Measurements from ENCODE around the gene ELAVL1. TPM values are rescaled to one million over a fixed set of nuclear protein-coding genes. Genes with fewer than 3 reads are reported as not detected.

Gene ELAVL1
- total RNA-seq, 1 donor from 2014 or later, result 83.5 TPM

DNA sequence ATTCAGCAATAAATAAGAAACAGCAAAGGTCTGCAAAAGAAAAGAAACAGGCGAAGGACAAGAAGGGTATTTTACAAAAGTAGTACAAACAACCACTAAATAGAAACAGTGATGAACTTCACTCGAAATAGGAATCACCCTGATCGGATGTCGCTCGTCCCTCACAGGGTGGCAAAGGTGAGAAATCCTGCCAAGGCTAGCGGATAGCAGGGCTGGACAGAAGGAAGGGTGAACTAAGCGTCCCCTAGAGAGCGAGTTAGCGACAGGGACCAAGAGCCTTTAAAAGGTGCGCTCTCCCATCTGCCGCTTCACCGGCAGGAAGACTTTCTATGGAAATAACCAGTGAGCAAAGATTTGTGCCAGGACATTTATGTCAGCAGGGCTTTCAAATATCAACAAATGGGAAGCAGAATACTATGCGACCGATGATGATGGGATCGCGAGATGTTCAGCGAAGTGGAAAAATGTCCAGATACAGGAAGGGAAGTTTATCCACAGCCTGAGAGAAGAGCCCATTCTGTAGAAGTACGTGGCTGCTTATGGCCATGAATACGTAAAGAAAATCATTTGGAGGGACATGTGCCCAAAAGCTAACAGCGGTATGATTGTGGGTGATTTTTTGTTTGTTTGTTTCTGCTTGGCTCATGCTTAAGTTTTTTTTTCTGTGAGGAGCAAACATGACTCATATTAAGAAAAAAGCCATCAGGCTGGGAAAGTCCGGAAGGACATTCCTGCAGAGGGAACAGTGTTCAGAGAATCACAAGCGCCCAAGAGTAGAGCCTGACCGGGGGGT, 18.9 kb downstream of the ELAVL1 start:
- CTCF ChIA-PET, result no interaction called here
- POLR2A ChIA-PET, result no interaction called here

DNA sequence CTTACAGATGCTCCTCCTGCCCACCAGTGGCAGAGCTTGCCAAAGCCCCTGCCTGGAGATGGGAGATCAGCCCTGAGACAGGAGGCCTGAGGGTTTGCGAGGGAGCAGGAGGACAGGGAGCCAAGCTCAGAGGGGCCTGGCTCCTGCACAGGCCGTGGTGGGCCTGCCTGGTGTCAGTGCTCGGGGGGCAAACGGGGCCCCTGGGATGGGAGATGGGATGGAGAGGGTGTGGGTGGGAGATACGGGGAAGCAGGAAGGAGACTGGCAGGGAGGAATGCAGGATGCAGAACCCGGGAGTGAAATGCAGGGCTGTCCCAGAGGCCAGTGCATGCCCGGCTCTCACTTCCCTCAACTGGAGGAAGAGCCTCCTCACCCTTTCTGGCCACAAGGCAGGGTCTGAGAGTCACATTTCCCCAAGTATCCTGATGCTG, 19.9 kb downstream of the ELAVL1 start:
- Mint-ChIP-seq H3K9me3 (no peaks in the 10 kb centered on the region), H3K36me3 (ENCODE audit: low read depth) (peaks cover 84% of the 10 kb centered on the region), H3K27ac (no peak overlapping the region), H3K4me3 (no peak overlapping the region), H3K27me3 (no peaks in the 10 kb centered on the region), H3K4me1 (no peaks in the 10 kb centered on the region)
- no peak for ATAC-seq (ENCODE audit: low read depth)
- ChIA-PET POLR2A (no interaction called here), CTCF (no interaction called here)
- no peak for DNase-seq
- TF ChIP-seq, protein P1, sequence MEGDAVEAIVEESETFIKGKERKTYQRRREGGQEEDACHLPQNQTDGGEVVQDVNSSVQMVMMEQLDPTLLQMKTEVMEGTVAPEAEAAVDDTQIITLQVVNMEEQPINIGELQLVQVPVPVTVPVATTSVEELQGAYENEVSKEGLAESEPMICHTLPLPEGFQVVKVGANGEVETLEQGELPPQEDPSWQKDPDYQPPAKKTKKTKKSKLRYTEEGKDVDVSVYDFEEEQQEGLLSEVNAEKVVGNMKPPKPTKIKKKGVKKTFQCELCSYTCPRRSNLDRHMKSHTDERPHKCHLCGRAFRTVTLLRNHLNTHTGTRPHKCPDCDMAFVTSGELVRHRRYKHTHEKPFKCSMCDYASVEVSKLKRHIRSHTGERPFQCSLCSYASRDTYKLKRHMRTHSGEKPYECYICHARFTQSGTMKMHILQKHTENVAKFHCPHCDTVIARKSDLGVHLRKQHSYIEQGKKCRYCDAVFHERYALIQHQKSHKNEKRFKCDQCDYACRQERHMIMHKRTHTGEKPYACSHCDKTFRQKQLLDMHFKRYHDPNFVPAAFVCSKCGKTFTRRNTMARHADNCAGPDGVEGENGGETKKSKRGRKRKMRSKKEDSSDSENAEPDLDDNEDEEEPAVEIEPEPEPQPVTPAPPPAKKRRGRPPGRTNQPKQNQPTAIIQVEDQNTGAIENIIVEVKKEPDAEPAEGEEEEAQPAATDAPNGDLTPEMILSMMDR (IDR thresholded peaks at IDR 0.05), result no peak
- intact Hi-C loops (cut with micrococcal nuclease), result no loop called here

More for the DNA sequence above, 18.9 kb downstream of the ELAVL1 start:
- Mint-ChIP-seq H3K4me3 (no peak overlapping the region), H3K27ac (no peak overlapping the region), H3K4me1 (no peaks in the 10 kb centered on the region), H3K9me3 (no peaks in the 10 kb centered on the region), H3K27me3 (no peaks in the 10 kb centered on the region), H3K36me3 (ENCODE audit: low read depth) (peaks cover 87% of the 10 kb centered on the region)
- intact Hi-C loops (cut with micrococcal nuclease), result no loop called here
- TF ChIP-seq, protein P1 (IDR thresholded peaks at IDR 0.05), result no peak
- ATAC-seq (ENCODE audit: low read depth) (no peak), DNase-seq (no peak)

DNA sequence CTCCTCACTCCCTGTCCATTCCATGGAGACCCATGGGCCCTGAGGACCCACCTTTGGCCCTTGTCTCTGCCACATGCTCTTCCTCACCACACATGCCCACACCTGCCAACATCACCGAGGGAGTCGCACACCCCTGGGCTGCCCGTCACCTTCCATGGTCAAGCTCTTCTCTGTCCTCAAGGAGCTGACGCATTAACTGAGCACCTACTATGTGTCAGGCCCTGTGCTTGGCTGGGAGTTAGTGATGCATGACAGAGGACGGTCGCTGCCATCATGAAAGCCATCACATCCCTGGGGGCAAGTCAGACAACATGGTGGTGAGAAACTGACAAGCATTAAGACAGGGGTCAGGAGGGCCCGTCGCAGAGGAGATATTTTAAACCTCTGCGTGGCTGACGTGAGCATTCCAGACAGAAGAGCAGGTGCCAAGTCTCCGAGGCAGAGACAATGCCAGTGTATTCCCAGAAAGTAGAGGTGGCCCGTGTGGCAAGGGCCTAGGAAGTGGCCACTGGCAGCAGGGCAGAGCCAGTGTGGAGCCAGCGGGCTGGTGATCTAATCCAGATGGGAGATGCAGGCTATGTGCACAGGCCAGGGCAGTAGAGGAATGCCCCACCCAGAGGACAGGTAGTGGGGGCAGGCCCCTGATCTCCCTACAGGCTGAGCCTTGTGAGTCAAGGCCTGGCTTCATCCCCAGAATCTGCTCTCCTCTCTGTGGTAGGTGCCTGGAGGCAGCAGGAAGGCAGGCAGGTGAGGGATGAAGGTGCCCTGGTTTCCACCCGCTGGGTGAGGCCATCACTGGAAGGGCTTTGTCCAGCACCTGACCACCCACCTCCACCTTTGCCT, 21.2 kb downstream of the ELAVL1 start:
- TF ChIP-seq, protein P1 (IDR thresholded peaks at IDR 0.05), result no peak
- H3K9me3 Mint-ChIP-seq, result no peaks in the 10 kb centered on the region
- H3K27me3 Mint-ChIP-seq, result no peaks in the 10 kb centered on the region
- no peak overlapping the region for H3K4me3 Mint-ChIP-seq
- ChIA-PET CTCF (no interaction called here), POLR2A (no interaction called here)
- H3K4me1 Mint-ChIP-seq, result no peaks in the 10 kb centered on the region
- ATAC-seq (ENCODE audit: low read depth), result no peak
- H3K27ac Mint-ChIP-seq, result no peak overlapping the region
- DNase-seq, result no peak
- intact Hi-C loops (cut with micrococcal nuclease), result no loop called here
- peaks cover 82% of the 10 kb centered on the region for H3K36me3 Mint-ChIP-seq (ENCODE audit: low read depth)

DNA sequence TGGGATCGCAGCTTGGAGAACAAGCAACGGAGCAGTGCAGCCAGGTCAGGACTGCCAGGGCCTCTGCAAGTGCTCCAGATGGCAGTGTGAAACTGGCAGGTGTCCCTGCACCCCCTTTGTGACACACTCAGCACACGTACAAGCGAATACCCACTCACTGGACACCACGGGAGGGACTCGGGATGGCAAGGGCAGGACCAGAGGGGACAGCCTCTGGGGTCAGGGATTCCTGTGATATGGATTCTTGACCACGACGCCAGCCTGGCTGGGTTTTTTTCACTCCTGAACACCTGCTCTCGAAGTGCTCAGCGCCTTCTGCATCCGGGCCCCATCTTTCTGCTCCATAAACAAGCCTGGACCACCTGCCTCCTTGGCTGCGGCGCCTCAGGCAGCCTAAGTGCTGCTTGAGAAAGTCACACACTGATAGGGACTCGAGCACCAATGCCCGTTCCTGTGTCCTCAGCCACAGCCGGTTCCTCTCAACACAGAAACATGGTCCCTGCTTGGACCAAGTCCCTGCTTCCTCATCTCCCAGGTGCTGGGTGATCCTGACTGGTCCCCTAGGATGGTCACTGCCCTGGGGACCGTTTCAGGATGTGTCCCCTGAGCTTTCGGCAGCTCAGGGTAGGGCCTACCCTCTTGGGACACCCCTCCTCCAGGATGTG, 22.0 kb downstream of the ELAVL1 start:
- DNase-seq, result no peak
- H3K9me3 Mint-ChIP-seq, result no peaks in the 10 kb centered on the region
- H3K36me3 Mint-ChIP-seq (ENCODE audit: low read depth), result peaks cover 82% of the 10 kb centered on the region
- H3K4me3 Mint-ChIP-seq, result no peak overlapping the region
- H3K27ac Mint-ChIP-seq, result no peak overlapping the region
- H3K27me3 Mint-ChIP-seq, result no peaks in the 10 kb centered on the region
- intact Hi-C loops (cut with micrococcal nuclease), result no loop called here
- POLR2A ChIA-PET, result interaction anchor here (0.6 kb wide), 1 partner anchor 181 kb away, joined by 3 read pairs; no protein-coding TSS in a partner anchor
- CTCF ChIA-PET, result no interaction called here
- TF ChIP-seq, protein P1 (IDR thresholded peaks at IDR 0.05), result no peak
- H3K4me1 Mint-ChIP-seq, result no peaks in the 10 kb centered on the region
- ATAC-seq (ENCODE audit: low read depth), result no peak
